HG03139 (cell line): ENCODE data around the gene CCDC86.

Experiments
- ATAC-seq: cut with Tn5 transposase; IDR thresholded peaks from one replicate; pipeline ENCODE4 v1.9.1; 2021; ENCODE audit not compliant: unreplicated experiment

CCDC86 gene

GRCh38 chr11:60852117-60852981 lies 10.4 kb downstream of the CCDC86 start:
- no peak for ATAC-seq

- no peak for ATAC-seq
Measured at GRCh38 chr11:60852982-60853950, 11.4 kb downstream of the CCDC86 start.

- no peak for ATAC-seq
Measured at GRCh38 chr11:60854140-60854846, 12.4 kb downstream of the CCDC86 start.

- ATAC-seq: no peak
Measured at GRCh38 chr11:60854847-60855725, 13.2 kb downstream of the CCDC86 start.

GRCh38 chr11:60855726-60856633 lies 14.1 kb downstream of the CCDC86 start, which contains the start of gene PTGDR2:
Gene PTGDR2 (minus strand): TSS chr11:60855950. CDS start chr11:60853722, 2,228 bp downstream.
- no peak for ATAC-seq

- ATAC-seq: no peak
Measured at GRCh38 chr11:60857378-60858232, 15.7 kb downstream of the CCDC86 start.

GRCh38 chr11:60858236-60858635 lies 16.3 kb downstream of the CCDC86 start:
- no peak for ATAC-seq

DNA sequence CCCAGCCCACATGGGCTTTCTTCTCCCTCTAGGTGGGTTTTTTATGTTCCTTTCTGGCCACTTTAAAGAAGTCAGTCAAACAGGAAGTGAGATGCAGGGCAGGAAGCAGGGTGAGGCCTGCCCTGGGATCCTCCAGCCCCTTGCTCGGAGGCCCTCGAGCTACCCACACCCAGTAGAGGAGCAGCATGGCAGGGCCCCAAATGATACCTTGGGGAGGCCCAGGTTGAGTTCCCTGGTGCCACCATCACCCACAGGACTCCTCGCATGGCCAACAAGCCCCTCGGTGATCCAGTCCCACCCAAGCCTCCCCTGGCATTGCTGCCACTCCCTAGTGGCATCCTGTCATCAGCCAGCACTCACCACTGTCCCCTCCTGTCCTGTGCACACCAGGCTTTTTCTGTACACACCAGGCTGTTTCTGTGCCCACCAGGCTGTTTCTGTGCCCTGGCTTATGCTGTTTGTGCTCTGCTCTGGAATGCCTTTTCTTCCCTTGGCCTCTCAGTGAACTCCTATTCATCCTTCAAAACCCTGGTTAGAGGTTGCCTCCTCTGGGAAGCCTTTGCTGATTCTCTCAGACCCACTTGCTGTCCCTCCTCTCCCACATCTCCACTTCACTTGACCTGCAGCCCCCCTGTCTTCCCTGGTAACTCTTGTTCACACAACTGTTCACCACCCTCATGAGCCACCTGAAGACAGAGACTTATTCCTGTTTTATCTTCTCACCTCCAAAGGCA lies 17.0 kb downstream of the CCDC86 start:
- ATAC-seq: no peak

DNA sequence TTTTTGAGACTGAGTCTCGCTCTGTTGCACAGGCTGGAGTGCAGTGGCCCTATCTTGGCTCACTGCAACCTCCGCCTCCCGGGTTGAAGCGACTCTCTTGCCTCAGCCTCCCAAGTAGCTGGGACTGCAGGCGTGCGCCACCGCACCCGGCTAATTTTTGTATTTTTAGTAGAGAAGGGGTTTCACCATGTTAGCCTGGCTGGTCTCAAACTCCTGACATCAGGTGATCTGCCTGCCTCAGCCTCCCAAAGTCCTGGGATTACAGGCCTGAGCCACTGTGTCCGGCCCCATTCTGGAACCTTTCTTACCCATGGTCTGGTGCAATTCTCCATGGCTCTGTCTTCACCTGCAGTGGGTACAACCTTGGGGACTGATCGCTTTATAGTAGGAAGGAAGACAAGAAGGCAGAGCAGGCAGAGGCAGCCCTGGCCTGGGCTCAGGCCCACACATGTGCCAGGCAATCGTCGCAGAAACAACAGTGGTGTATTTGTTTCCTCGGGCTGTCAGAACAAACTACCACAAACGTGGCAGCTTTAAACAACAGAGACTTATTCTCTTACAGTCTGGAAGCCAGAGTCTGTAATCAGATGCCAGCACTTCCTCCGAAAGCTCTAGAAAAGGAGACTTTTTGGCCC lies 17.8 kb downstream of the CCDC86 start:
- ATAC-seq: no peak

- no peak for ATAC-seq
Measured at GRCh38 chr11:60860943-60861342, 19.0 kb downstream of the CCDC86 start.

GRCh38 chr11:60862171-60862570 lies 20.3 kb downstream of the CCDC86 start:
- ATAC-seq: no peak

- no peak for ATAC-seq
Measured at GRCh38 chr11:60863550-60864521, 21.9 kb downstream of the CCDC86 start.

GRCh38 chr11:60864856-60865513 lies 23.1 kb downstream of the CCDC86 start:
- no peak for ATAC-seq

DNA sequence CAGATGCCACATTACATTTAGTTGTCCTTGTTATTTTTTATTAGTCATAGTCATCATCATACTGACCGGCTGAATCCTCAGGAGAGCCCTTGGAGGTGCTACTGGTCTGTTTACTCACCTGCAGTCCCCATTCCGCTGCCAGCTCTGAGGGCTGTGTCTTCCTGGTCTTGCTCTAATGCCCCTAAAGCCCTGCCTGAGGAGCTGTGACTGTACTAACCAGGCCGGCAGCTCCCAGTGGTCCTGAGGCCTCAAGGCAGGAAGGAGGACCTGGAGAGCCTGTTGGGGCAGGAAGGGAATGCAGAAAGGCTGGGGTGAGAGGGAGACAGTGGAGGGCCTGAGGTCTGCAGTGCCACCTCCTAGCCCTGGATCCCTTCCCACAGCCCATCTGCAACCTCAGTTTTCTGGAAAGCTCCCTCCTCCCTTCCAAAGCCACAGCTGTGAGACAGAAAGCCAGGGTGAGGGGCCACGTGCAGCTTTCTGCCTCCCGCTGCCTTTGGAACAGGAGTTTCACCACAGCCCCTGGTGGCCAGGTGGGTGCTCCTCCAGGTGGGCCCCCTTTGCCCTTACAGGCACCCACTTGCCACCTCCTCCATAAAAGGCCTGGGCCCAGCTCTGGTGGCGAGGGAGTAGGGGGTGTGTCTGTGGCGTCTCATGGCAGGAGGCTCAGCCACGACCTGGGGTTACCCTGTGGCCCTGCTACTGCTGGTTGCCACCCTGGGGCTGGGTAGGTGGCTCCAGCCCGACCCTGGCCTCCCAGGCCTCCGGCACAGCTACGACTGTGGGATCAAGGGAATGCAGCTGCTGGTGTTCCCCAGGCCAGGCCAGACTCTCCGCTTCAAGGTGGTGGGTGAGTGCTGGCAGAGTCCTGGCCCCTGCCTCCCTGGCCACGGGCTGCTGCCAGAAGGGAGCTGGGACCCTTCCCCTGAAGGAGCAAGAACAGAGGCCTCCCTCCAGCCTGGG lies 25.3 kb downstream of the CCDC86 start, which contains the start of gene ZP1:
Gene ZP1 (plus strand): TSS at position 632 of the 960 bp plus-strand sequence. CDS start 20 bp downstream, at position 652.
- no peak for ATAC-seq
